NB4 (cell line): ENCODE results near the gene COL4A1.

Source experiments
- DNase-seq: peaks from one replicate; pipeline ENCODE4 v3.0.0; 2010; ENCODE audit warnings: low read depth
- H3K4me3 ChIP-seq: one replicate; pipeline ENCODE4 v1.5.1; 2011; ENCODE audit warnings: mild to moderate bottlenecking, low read depth, low read length, moderate library complexity
- MYC ChIP-seq: IDR thresholded peaks from 2 replicates; pipeline ENCODE4 v1.6.1; 2011; ENCODE audit warnings: low read depth, low read length
- POLR2A ChIP-seq: IDR thresholded peaks from 2 replicates; pipeline ENCODE4 v1.6.1; 2011; ENCODE audit warnings: mild to moderate bottlenecking; ENCODE audit not compliant: insufficient read length; ENCODE audit errors: extremely low read depth
- TF ChIP-seq, protein P1 (sequence below): IDR thresholded peaks from 2 replicates; pipeline ENCODE4 v1.6.1; 2011; ENCODE audit warnings: low read depth, low read length
- TF ChIP-seq, protein P2 (sequence below): IDR thresholded peaks from one replicate; pipeline ENCODE4 v1.5.1; 2012; ENCODE audit warnings: low read depth, low read length

Gene COL4A1

DNA sequence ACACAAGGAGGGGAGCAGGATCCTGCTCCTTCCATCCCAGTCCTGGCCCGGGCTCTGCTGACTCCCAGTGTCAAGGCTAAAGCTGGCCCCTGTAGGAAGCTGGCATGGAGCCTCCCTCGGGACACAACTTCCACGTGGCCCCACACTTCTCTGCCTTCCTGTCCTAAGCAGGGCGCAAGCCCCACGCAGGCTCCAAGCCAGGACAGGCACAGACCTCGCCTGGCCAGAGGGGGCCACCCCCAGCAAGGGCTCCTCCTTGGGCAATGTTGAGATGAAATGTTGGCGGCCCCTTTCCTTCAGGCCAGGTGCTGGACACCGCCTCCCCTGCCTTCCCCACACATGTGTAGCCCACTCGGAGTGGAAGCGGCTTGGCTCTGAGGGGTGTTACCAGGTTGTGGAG lies 66.6 kb downstream of the COL4A1 start:
- no peak overlapping the region for H3K4me3 ChIP-seq
- TF ChIP-seq, protein P1, sequence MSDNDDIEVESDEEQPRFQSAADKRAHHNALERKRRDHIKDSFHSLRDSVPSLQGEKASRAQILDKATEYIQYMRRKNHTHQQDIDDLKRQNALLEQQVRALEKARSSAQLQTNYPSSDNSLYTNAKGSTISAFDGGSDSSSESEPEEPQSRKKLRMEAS: no peak
- DNase-seq: no peak

DNA sequence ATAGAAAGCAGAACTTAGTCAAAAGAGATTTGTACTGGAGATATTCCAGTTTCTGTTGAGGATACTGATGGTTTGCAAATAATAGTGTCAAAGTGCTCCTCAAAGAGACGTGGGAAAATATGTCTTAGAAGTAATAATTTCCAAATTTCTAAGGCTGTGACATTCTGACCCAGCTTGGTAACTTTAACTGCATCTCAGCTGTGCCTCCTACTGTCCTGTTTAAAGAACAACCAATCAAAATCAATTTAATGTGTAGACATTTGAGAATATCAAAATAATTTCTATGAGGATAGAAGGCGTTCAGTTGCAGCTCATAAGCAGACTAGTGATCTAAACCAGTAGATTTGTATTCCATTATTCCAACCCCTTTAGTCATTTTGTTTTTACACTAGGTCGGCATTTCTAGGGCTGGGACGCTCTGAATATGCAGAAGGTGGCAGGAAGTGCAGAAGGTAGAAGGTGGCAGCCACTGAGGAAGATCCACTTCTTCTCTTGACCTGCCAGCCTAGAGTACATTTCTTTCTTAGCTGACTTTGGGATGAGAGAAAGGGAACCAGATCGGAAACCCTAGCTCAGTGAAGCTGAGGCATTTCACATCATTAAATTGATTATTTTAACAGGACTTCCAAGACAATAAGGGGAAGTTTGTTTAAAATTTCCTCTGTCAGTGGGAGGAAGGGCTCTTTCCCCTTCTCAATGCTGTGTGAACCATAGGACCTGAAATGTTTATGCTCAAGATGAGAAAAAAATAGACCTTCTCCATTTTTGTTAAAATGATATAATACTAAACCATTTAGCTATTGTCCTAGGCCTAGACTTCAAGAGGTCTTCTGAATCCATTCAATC lies 67.5 kb downstream of the COL4A1 start:
- TF ChIP-seq, protein P1: no peak
- TF ChIP-seq MYC: no peak
- TF ChIP-seq, protein P2, sequence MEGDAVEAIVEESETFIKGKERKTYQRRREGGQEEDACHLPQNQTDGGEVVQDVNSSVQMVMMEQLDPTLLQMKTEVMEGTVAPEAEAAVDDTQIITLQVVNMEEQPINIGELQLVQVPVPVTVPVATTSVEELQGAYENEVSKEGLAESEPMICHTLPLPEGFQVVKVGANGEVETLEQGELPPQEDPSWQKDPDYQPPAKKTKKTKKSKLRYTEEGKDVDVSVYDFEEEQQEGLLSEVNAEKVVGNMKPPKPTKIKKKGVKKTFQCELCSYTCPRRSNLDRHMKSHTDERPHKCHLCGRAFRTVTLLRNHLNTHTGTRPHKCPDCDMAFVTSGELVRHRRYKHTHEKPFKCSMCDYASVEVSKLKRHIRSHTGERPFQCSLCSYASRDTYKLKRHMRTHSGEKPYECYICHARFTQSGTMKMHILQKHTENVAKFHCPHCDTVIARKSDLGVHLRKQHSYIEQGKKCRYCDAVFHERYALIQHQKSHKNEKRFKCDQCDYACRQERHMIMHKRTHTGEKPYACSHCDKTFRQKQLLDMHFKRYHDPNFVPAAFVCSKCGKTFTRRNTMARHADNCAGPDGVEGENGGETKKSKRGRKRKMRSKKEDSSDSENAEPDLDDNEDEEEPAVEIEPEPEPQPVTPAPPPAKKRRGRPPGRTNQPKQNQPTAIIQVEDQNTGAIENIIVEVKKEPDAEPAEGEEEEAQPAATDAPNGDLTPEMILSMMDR: no peak
- no peak for TF ChIP-seq POLR2A
- DNase-seq: no peak
- no peak overlapping the region for H3K4me3 ChIP-seq

DNA sequence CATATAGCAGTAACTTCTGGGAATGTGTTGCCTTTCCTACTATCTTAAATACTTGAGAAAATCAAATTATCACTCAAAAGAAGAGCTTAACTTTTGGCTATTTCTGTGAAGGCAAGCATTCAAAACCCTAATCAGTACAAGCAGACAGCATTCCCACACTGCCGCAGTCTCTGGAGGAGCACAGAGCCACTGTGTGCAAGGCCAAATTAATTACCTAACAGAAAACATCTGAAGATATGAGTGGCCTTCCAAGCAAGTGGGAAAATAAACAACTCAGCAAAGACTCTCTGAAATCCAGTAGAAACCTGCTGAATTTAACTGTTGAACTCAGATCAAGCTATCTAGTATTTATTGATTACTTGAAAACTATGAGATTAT lies 68.2 kb downstream of the COL4A1 start:
- no peak for DNase-seq
- TF ChIP-seq, protein P2: no peak
- no peak for TF ChIP-seq MYC
- no peak for TF ChIP-seq POLR2A
- TF ChIP-seq, protein P1: no peak
- H3K4me3 ChIP-seq: no peak overlapping the region

DNA sequence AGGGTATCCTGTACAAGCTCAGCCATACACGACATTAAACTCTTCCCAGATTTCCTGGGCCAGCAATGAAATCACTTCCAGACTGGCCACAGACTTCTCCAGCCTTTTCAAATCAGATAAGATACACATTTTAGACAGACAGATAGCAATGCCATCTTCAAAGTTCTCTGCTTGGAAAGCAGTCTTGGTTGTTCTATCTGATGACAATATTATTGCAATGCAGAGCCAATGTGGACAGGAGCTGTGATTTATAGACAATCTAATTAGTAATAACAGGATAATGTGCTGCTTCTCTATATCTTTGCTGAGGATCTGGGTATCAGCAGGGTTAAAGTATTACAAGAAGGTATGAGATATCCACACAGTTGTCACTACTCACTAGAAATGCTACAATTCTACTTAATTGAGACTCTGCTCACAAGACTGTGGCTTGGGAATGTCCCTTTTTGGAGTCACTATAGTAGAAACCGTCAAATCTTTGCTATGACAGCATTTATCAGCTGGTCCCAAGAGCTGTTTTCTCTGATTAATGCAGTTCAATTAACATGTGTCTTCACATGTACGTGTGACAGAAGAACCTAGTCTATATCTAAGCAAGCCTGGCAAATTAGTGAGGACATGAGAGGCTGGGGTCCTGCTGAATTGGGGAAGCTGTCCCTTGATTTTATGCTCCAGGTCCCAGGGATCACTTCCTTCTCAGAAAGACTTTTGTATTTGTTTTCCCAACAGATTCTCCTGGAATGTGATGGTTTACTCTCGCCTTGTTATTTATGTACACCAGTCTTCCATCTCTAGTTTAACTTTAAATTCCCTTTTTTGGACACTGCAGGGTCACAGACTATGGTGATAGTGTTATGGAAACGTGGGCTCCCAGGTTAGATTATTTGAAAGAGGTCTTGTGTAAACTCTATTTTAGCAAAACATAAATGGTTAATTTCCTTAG lies 68.8 kb downstream of the COL4A1 start:
- no peak for DNase-seq
- H3K4me3 ChIP-seq: no peak overlapping the region
- TF ChIP-seq, protein P1: no peak
- TF ChIP-seq MYC (no peak), POLR2A (no peak)
- TF ChIP-seq, protein P2: no peak

DNA sequence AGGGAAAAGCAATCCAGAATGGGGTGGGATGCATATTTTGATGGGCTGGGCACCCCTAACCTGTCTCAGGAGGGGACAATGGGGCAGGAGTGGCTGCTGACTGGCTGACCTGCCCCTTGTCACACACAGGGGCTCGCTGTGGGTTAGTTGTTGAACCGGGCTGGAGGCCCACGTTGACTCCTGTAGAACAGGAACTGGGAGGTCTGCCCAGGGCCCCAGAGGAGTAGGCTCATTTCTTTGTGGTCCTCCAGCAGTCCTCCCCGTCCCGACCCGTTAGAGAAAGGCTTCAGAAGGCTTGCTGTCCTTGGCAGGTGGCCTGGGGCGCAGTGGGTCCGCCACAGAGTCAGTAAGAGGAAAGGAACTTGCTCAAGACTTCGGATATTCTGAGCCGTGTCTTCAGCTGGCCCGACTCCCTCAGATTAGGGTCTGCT lies 70.1 kb downstream of the COL4A1 start:
- H3K4me3 ChIP-seq: no peak overlapping the region
- DNase-seq: no peak
- TF ChIP-seq, protein P2: no peak
- TF ChIP-seq MYC (no peak), POLR2A (no peak)
- TF ChIP-seq, protein P1: no peak
